Panc1 (cell line): ENCODE data around the gene HOXD9. TPM values are rescaled to one million over a fixed set of nuclear protein-coding genes. Genes with fewer than 3 reads are reported as not detected.

ENCODE experiments used
- ATAC-seq: fragments of 200-7000 bp; cut with Tn5 transposase; 2 replicates; pipeline ENCODE4 v1.9.1; 2020; ENCODE audit warnings: mild to moderate bottlenecking, moderate library complexity
- BruUV-seq: library from RNA; stranded (reverse); fragments of 400-500 nt; replicated peaks from 2 replicates; lab custom pipeline; 2021; lab: Mats Ljungman, UMichigan
- CTCF ChIA-PET: fragments of 300-600 bp; sonication (Branson Sonifier 250); formaldehyde crosslinking; loops from one replicate; lab custom pipeline; 2022; ENCODE audit warnings: antibody characterized with exemption; lab: Charles Lee
- POLR2A ChIA-PET: fragments of 300-600 bp; sonication (Branson Sonifier 250); formaldehyde crosslinking; loops from one replicate; lab custom pipeline; 2022; ENCODE audit warnings: antibody characterized with exemption; lab: Charles Lee
- DNase-seq: peaks from one replicate; pipeline ENCODE4 v3.0.0-alpha.2; 2010; ENCODE audit warnings: low read depth, low spot score
- H3K27ac ChIP-seq: 2 replicates; pipeline ENCODE4 v1.5.1; 2011; ENCODE audit warnings: mild to moderate bottlenecking, low read length, inconsistent platforms
- H3K27me3 ChIP-seq: fragments of 200-500 bp; sonication (Bioruptor generic); 2 replicates; pipeline ENCODE4 v1.6.0; 2014; ENCODE audit warnings: low read length, inconsistent platforms; ENCODE audit not compliant: control insufficient read depth, insufficient read depth
- H3K36me3 ChIP-seq: fragments of 200-500 bp; sonication (Bioruptor generic); 2 replicates; pipeline ENCODE4 v1.5.1; 2014; ENCODE audit warnings: inconsistent platforms, mild to moderate bottlenecking, low read length, moderate library complexity; ENCODE audit not compliant: control insufficient read depth, insufficient read depth
- H3K4me1 ChIP-seq: 2 replicates; pipeline ENCODE4 v1.5.1; 2011; ENCODE audit warnings: inconsistent platforms, mild to moderate bottlenecking, low read length, moderate library complexity; ENCODE audit not compliant: control insufficient read depth, insufficient read depth
- H3K4me3 ChIP-seq, 2 experiments: 2 replicates each; pipeline ENCODE4 v1.5.1; 2011 to 2012; ENCODE audit warnings: low read depth in 2 of 2, low read length in 2 of 2, mild to moderate bottlenecking in 2 of 2, inconsistent platforms in 1 of 2, moderate library complexity in 1 of 2
- H3K9me3 ChIP-seq: fragments of 200-500 bp; sonication (Bioruptor generic); 2 replicates; pipeline ENCODE4 v1.5.1; 2014; ENCODE audit warnings: low read depth, mild to moderate bottlenecking, inconsistent platforms, low read length, moderate library complexity; ENCODE audit not compliant: control insufficient read depth, insufficient read depth
- POLR2AphosphoS5 ChIP-seq: IDR thresholded peaks from 2 replicates; pipeline ENCODE4 v1.6.1; 2012; ENCODE audit warnings: mild to moderate bottlenecking, low read depth, low read length, moderate library complexity
- SIN3A ChIP-seq: IDR thresholded peaks from 2 replicates; pipeline ENCODE4 v1.6.1; 2012; ENCODE audit warnings: low read depth, mild to moderate bottlenecking, low read length, moderate library complexity, borderline replicate concordance; ENCODE audit not compliant: insufficient read depth
- TCF7L2 ChIP-seq: IDR thresholded peaks from 2 replicates; pipeline ENCODE4 v1.6.1; 2011; ENCODE audit warnings: mild to moderate bottlenecking, low read depth, low read length, inconsistent platforms
- in situ Hi-C: cut with HindIII; loops from 2 replicates; pipeline ENCODE4 v1.10.0; 2016; ENCODE audit warnings: low sequenced_read_pairs, low pct_unique_long_range_greater_than_20kb
- intact Hi-C: fragments of 100-400 bp; cut with micrococcal nuclease; formaldehyde crosslinking; loops from one replicate; pipeline ENCODE4 v1.10.0; 2022; ENCODE audit not compliant: unreplicated experiment
- total RNA-seq: library from RNA; stranded (reverse); gene quantifications from one replicate; pipeline ENCODE4 v1.2.1, GENCODE V29; 2021; ENCODE audit not compliant: unreplicated experiment
- TF ChIP-seq, protein P1 (sequence below): fragments of 450-650 bp; IDR thresholded peaks from 2 replicates; pipeline ENCODE4 v1.5.1; 2017; ENCODE audit warnings: mild to moderate bottlenecking
- TF ChIP-seq, protein P2 (sequence below), 2 experiments: IDR thresholded peaks; 2 replicates each; pipeline ENCODE4 v1.6.1; 2011 to 2012; ENCODE audit warnings: low read depth in 2 of 2, control low read depth in 1 of 2, low read length in 1 of 2, mild to moderate bottlenecking in 1 of 2, moderate library complexity in 1 of 2; ENCODE audit not compliant: insufficient read depth in 1 of 2

The HOXD9 gene
- total RNA-seq, 1 experiment from 2014 or later, result 0.15 TPM

DNA sequence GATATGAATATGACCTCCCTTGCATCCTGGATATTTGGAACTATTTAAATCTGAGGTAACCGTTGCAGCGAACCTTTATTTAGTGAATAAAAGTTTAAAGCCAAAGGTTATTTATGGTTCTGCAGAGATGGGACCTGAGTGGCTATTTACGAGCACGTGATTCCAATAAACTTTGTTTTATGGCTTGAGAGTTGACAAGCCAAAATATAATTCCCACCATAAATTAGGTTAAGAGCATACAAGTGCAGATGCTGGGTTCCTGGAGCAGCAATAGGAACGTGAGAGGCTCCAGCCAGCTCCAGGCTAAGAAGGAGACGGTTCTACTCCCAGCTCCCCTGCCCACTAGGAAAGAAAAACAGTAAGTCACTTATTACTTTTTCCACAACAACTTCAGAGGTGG lies 23.6 kb downstream of the HOXD9 start:
- ChIA-PET POLR2A (no interaction called here), CTCF (interaction anchor here (0.5 to 0.6 kb wide), 2 partner anchors 61 to 309 kb away, joined by 4 to 5 read pairs; no protein-coding TSS in a partner anchor)
- Histone ChIP-seq H3K27ac (no peak overlapping the region), H3K9me3 (no peaks in the 10 kb centered on the region), H3K27me3 (no peaks in the 10 kb centered on the region), H3K36me3 (no peaks in the 10 kb centered on the region), H3K4me1 (no peaks in the 10 kb centered on the region), H3K4me3 (no peak overlapping the region)
- in situ Hi-C loops (no loop called here), intact Hi-C loops (no loop called here)
- no peak for ATAC-seq
- no peak for TF ChIP-seq TCF7L2
- TF ChIP-seq, protein P1, sequence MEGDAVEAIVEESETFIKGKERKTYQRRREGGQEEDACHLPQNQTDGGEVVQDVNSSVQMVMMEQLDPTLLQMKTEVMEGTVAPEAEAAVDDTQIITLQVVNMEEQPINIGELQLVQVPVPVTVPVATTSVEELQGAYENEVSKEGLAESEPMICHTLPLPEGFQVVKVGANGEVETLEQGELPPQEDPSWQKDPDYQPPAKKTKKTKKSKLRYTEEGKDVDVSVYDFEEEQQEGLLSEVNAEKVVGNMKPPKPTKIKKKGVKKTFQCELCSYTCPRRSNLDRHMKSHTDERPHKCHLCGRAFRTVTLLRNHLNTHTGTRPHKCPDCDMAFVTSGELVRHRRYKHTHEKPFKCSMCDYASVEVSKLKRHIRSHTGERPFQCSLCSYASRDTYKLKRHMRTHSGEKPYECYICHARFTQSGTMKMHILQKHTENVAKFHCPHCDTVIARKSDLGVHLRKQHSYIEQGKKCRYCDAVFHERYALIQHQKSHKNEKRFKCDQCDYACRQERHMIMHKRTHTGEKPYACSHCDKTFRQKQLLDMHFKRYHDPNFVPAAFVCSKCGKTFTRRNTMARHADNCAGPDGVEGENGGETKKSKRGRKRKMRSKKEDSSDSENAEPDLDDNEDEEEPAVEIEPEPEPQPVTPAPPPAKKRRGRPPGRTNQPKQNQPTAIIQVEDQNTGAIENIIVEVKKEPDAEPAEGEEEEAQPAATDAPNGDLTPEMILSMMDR, result no peak
- no peak for TF ChIP-seq SIN3A
- TF ChIP-seq, protein P2, sequence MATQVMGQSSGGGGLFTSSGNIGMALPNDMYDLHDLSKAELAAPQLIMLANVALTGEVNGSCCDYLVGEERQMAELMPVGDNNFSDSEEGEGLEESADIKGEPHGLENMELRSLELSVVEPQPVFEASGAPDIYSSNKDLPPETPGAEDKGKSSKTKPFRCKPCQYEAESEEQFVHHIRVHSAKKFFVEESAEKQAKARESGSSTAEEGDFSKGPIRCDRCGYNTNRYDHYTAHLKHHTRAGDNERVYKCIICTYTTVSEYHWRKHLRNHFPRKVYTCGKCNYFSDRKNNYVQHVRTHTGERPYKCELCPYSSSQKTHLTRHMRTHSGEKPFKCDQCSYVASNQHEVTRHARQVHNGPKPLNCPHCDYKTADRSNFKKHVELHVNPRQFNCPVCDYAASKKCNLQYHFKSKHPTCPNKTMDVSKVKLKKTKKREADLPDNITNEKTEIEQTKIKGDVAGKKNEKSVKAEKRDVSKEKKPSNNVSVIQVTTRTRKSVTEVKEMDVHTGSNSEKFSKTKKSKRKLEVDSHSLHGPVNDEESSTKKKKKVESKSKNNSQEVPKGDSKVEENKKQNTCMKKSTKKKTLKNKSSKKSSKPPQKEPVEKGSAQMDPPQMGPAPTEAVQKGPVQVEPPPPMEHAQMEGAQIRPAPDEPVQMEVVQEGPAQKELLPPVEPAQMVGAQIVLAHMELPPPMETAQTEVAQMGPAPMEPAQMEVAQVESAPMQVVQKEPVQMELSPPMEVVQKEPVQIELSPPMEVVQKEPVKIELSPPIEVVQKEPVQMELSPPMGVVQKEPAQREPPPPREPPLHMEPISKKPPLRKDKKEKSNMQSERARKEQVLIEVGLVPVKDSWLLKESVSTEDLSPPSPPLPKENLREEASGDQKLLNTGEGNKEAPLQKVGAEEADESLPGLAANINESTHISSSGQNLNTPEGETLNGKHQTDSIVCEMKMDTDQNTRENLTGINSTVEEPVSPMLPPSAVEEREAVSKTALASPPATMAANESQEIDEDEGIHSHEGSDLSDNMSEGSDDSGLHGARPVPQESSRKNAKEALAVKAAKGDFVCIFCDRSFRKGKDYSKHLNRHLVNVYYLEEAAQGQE (IDR thresholded peaks at IDR 0.05; ENCODE audit: insufficient read depth in 1 of 2, low read depth in 2 of 2, low read length in 1 of 2), result no peak
- no peak for DNase-seq
- BruUV-seq, result no TSS peak

DNA sequence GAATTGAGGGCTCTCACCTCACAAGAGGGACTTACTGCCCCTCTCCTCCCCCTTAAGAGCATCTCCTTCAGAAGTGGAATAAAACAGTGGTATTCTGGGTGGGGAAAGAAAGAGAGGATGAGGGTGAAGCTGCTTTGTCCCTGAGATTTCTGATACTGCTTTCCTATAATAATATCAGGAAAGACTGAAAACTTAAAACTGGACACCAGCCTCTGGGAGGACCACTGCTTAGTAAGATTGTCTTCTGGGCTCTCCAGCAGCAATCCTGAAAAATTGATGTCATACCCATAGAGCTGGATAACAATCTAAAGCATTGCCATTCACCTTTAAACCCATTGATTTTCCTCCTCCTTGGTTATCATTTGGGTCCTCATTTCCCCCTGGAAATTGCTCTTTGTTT lies 24.1 kb downstream of the HOXD9 start:
- no peaks in the 10 kb centered on the region for H3K27me3 ChIP-seq
- in situ Hi-C loops (no loop called here), intact Hi-C loops (no loop called here)
- ChIA-PET POLR2A (no interaction called here), CTCF (interaction anchor here (0.5 kb wide), 1 partner anchor 60 kb away, joined by 4 read pairs; no protein-coding TSS in a partner anchor)
- TF ChIP-seq POLR2AphosphoS5 (no peak), SIN3A (no peak)
- TF ChIP-seq, protein P2 (IDR thresholded peaks at IDR 0.05; ENCODE audit: insufficient read depth in 1 of 2, low read depth in 2 of 2, low read length in 1 of 2), result no peak
- no peaks in the 10 kb centered on the region for H3K36me3 ChIP-seq
- H3K4me1 ChIP-seq, result no peaks in the 10 kb centered on the region
- no peaks in the 10 kb centered on the region for H3K9me3 ChIP-seq
- no TSS peak for BruUV-seq
- H3K27ac ChIP-seq, result no peak overlapping the region
- DNase-seq, result no peak
- no peak overlapping the region for H3K4me3 ChIP-seq
- no peak for ATAC-seq
